Ovary (tissue), 9 donors: Measurements from ENCODE around the gene ST6GAL2. TPM values are rescaled to one million over a fixed set of nuclear protein-coding genes. Genes with fewer than 3 reads are reported as not detected.

Experiments used
- DNase-seq, 5 donors: peaks; one replicate each; pipeline ENCODE4 v3.0.0-alpha.2; 2019 to 2020
- H3K27ac ChIP-seq, 2 donors: fragments of 200-600 bp; one replicate each; pipeline versions ENCODE4 v1.5.1 to v1.8.0; 2019 to 2022
- H3K27me3 ChIP-seq: fragments of 200-600 bp; one replicate; pipeline ENCODE4 v1.8.0; 2022
- H3K36me3 ChIP-seq: fragments of 200-600 bp; sonication (generic); one replicate; pipeline ENCODE4 v1.5.1; 2019
- H3K4me1 ChIP-seq: one replicate; pipeline ENCODE4 v1.8.1; 2013; ENCODE audit warnings: mild to moderate bottlenecking, moderate library complexity; ENCODE audit not compliant: insufficient read depth
- H3K4me3 ChIP-seq: fragments of 200-600 bp; sonication (generic); one replicate; pipeline ENCODE4 v1.5.1; 2017
- H3K9me3 ChIP-seq, 2 donors: fragments of 200-600 bp in 1 of 2; sonication (generic) in 1 of 2; one replicate each; pipeline versions ENCODE4 v1.5.1 to v1.8.1; 2013 to 2019; ENCODE audit warnings: mild to moderate bottlenecking in 1 of 2, moderate library complexity in 1 of 2
- EP300 ChIP-seq: sonication (generic); formaldehyde crosslinking; IDR thresholded peaks from one replicate; pipeline ENCODE4 v1.6.1; 2017; ENCODE audit warnings: antibody characterized with exemption
- POLR2A ChIP-seq: fragments of 450-650 bp; IDR thresholded peaks from one replicate; pipeline ENCODE4 v1.6.1; 2017; ENCODE audit warnings: antibody characterized with exemption, mild to moderate bottlenecking, moderate library complexity
- WGBS, 3 donors: extraction: QIAGEN DNeasy Blood & Tissue Kit in 1 of 3; methylation state at CpG; one replicate each; pipeline versions ENCODE4 v1.1.5 to v1.1.7; 2013 to 2017; 5-methylcytosine and 5-hydroxymethylcytosine counted together
- intact Hi-C, 4 donors: fragments of 100-400 bp; cut with DNase I; formaldehyde crosslinking; loops; one replicate each; pipeline versions ENCODE4 v1.11.0 to v1.15.1; 2022 to 2023
- polyA plus RNA-seq, 2 donors: library from polyadenylated mRNA; stranded (reverse); fragments of 200-250 nt in 1 of 2; fragments of 350-450 nt in 1 of 2; fragmentation: Illumina TruSeq in 1 of 2; extraction: RNeasy Lipid Tissue Mini Kit (QIAGEN cat#74804) in 1 of 2; gene quantifications; one replicate each; pipeline ENCODE4 v1.2.3, GENCODE V29; 2013 to 2014
- total RNA-seq, 7 donors: library from RNA; depleted of rRNA in 2 of 7; stranded (reverse); fragments of >200 nt in 2 of 7; fragmentation: NEBNext Ultra II Directional in 3 of 7; extraction: Animal tissue kit (Norgen Biotek cat#: 25700) in 3 of 7; gene quantifications; one replicate each; pipeline versions ENCODE4 v1.1.0 to v1.2.4, GENCODE V29; 2016 to 2023
- TF ChIP-seq, protein P1 (sequence below), 3 donors: fragments of 450-650 bp in 2 of 3; fragments of 200-600 bp in 1 of 3; IDR thresholded peaks; one replicate each; pipeline versions ENCODE4 v1.5.1 to v1.8.0; 2016 to 2022; ENCODE audit warnings: antibody characterized with exemption in 3 of 3, mild to moderate bottlenecking in 1 of 3
- donor health status: DM: no; HTN: no; CAD: no; lungs with moderate emphysema.
- donor health status: DM: no; HTN: no; CAD: no.
- donor health status: Bipolar disorder and iron deficiency.
- donor health status: DM: yes; HTN: yes; CAD: no.
- donor health status: DM: no; HTN: no; CAD: no.
- donor health status: DM: yes; HTN: yes; CAD: no.

The ST6GAL2 gene
- total and polyA plus RNA-seq, 9 donors: 0.20 to 6.9 (median 1.00) TPM; not detected in 1

- Histone ChIP-seq H3K27me3 (no peaks in the 10 kb centered on the region), H3K36me3 (no peaks in the 10 kb centered on the region), H3K4me1 (no peaks in the 10 kb centered on the region), H3K27ac (no peak overlapping the region), H3K9me3 (no peaks in the 10 kb centered on the region), H3K4me3 (no peak overlapping the region)
- intact Hi-C loops: no loop called here
- no peak for DNase-seq
- 88 to 95% (median 90%) methylated on average over 5 of the region's 5 CpGs for WGBS, 3 donors
- no peak for TF ChIP-seq EP300
- TF ChIP-seq, protein P1, sequence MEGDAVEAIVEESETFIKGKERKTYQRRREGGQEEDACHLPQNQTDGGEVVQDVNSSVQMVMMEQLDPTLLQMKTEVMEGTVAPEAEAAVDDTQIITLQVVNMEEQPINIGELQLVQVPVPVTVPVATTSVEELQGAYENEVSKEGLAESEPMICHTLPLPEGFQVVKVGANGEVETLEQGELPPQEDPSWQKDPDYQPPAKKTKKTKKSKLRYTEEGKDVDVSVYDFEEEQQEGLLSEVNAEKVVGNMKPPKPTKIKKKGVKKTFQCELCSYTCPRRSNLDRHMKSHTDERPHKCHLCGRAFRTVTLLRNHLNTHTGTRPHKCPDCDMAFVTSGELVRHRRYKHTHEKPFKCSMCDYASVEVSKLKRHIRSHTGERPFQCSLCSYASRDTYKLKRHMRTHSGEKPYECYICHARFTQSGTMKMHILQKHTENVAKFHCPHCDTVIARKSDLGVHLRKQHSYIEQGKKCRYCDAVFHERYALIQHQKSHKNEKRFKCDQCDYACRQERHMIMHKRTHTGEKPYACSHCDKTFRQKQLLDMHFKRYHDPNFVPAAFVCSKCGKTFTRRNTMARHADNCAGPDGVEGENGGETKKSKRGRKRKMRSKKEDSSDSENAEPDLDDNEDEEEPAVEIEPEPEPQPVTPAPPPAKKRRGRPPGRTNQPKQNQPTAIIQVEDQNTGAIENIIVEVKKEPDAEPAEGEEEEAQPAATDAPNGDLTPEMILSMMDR (IDR thresholded peaks at IDR 0.05): no peak
- TF ChIP-seq POLR2A: no peak
These were observed 88.5 kb downstream of the ST6GAL2 start for GRCh38 chr2:106797494-106797893.

DNA sequence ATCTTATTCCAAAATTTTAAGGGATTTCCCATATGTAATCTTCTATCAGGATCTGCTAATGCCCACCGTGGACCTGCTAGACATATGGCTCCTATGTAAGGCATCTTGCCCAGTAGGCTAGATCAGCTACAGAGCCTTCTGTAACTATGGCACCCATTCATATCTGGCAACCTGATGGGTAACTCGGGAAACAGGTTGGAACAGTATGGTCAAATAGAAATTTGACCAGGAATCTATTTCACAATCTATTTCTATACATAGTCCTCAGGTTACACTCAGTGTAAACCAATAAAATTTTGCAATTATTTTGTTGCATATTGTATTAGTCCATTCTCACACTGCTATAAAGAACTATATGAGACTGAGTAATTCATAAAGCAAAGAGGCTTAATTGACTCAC, 93.3 kb downstream of the ST6GAL2 start:
- intact Hi-C loops: no loop called here
- no peaks in the 10 kb centered on the region for H3K9me3 ChIP-seq
- DNase-seq: no peak

DNA sequence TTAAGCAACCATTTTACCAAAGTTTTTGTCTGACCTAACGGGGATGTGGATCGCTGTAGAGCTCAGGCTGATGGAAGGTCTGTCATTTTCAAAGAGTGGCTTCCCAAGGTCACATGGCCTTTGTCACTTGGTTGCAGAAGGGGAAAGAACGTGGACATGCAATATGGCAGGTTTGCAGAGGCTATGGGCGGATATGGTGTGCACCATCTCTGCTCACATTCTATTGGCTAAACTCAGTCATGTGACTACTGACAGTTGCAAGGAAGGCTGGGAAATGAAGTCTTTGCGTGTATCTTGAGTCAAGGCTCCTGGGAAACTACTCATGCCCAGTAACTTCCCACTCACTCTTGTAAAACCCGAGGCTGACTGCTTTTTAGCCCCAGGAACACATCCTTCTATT, 96.8 kb downstream of the ST6GAL2 start:
- no peak for DNase-seq
- no peaks in the 10 kb centered on the region for H3K27me3 ChIP-seq
- no peaks in the 10 kb centered on the region for H3K36me3 ChIP-seq
- intact Hi-C loops: no loop called here
- no peak overlapping the region for H3K27ac ChIP-seq
- 89 to 94% (median 92%) methylated on average over 6 of the region's 6 CpGs for WGBS, 3 donors
- TF ChIP-seq EP300: no peak
- no peaks in the 10 kb centered on the region for H3K4me1 ChIP-seq
- H3K4me3 ChIP-seq: no peak overlapping the region
- H3K9me3 ChIP-seq: no peaks in the 10 kb centered on the region

More for the DNA sequence above, 93.3 kb downstream of the ST6GAL2 start:
- Histone ChIP-seq H3K36me3 (no peaks in the 10 kb centered on the region), H3K27me3 (no peaks in the 10 kb centered on the region), H3K4me3 (no peak overlapping the region), H3K27ac (no peak overlapping the region), H3K4me1 (no peaks in the 10 kb centered on the region)
- WGBS, 3 donors: 88 to 92% (median 89%) methylated on average over 2 of the region's 2 CpGs
- TF ChIP-seq, protein P1 (IDR thresholded peaks at IDR 0.05): no peak
- TF ChIP-seq POLR2A (no peak), EP300 (no peak)

- WGBS, 3 donors: 68 to 75% (median 70%) methylated on average over 3 of the region's 3 CpGs
- TF ChIP-seq, protein P1 (IDR thresholded peaks at IDR 0.05): no peak
- TF ChIP-seq POLR2A (no peak), EP300 (no peak)
These were observed 103.3 kb downstream of the ST6GAL2 start for GRCh38 chr2:106782681-106783080.

DNA sequence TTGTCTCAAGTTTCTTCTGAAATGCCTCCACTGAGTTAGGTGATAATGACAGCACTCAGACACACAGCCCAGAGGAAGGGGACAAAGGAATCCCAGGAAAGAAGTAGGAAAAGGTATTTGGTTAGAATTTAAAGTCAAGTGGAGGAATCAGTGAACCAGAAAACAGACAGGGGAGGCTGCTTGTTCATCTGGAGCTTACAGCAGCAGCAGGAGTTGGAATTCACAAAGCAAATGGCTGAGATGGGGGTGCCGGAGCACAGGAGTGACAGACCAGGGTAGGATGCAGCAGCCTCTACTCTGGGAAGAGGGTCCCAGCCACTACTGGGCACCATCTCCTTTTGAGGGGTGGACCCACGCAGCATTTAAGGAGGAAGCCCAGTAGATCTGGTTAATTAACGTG, 104.8 kb downstream of the ST6GAL2 start:
- 85 to 93% (median 93%) methylated on average over 3 of the region's 3 CpGs for WGBS, 3 donors
- TF ChIP-seq, protein P1 (IDR thresholded peaks at IDR 0.05): no peak
- TF ChIP-seq EP300 (no peak), POLR2A (no peak)
- Histone ChIP-seq H3K36me3 (no peaks in the 10 kb centered on the region), H3K4me3 (no peak overlapping the region), H3K27me3 (no peaks in the 10 kb centered on the region), H3K27ac (no peak overlapping the region), H3K4me1 (no peaks in the 10 kb centered on the region), H3K9me3 (no peaks in the 10 kb centered on the region)
- intact Hi-C loops: no loop called here
- no peak for DNase-seq

More at GRCh38 chr2:106782681-106783080, 103.3 kb downstream of the ST6GAL2 start:
- Histone ChIP-seq H3K4me1 (no peaks in the 10 kb centered on the region), H3K36me3 (no peaks in the 10 kb centered on the region), H3K9me3 (no peaks in the 10 kb centered on the region), H3K4me3 (no peak overlapping the region), H3K27me3 (no peaks in the 10 kb centered on the region), H3K27ac (no peak overlapping the region)
- intact Hi-C loops: no loop called here
- DNase-seq: no peak
